AG04449 (cell line): ENCODE measurements around the gene BBS1.

ENCODE experiments used
- CTCF ChIA-PET: fragments of 350-600 bp; formaldehyde crosslinking; extraction: SDS; loops from one replicate; lab custom pipeline; 2021; ENCODE audit warnings: antibody characterized with exemption; lab: Yijun Ruan, JAX
- POLR2A ChIA-PET: fragments of 400-600, 350-600 bp; formaldehyde crosslinking; extraction: SDS; loops from one replicate; lab custom pipeline; 2020; ENCODE audit warnings: antibody characterized with exemption, inconsistent platforms; lab: Yijun Ruan, JAX
- DNase-seq: peaks from one replicate; pipeline ENCODE4 v3.0.0-alpha.2; 2010; ENCODE audit warnings: low read depth, low spot score
- H3K4me3 ChIP-seq: 2 replicates; pipeline ENCODE4 v1.5.1; 2011; ENCODE audit warnings: low read depth, mild to moderate bottlenecking, control low read depth, low read length
- CTCF ChIP-seq: IDR thresholded peaks from one replicate; pipeline ENCODE4 v1.5.1; 2011; ENCODE audit warnings: mild to moderate bottlenecking, moderate library complexity, low read length, control low read depth, inconsistent platforms; ENCODE audit not compliant: insufficient read depth; ENCODE audit errors: missing control alignments

Gene BBS1

GRCh38 chr11:66562275-66562674 is 51.8 kb downstream of the BBS1 start:
- no peak for DNase-seq

GRCh38 chr11:66562907-66563583 is 52.6 kb downstream of the BBS1 start:
- H3K4me3 ChIP-seq: no peak overlapping the region
- no peak for TF ChIP-seq CTCF
- ChIA-PET POLR2A (interaction anchor here (0.7 kb wide), 1 partner anchor 17 kb away, joined by 3 read pairs; the partner anchor contains the start of gene ZDHHC24), CTCF (interaction anchor here (1.0 to 3.3 kb wide), 4 partner anchors 16 to 154 kb away, joined by 3 to 11 read pairs (median 3); no protein-coding TSS in a partner anchor)
- DNase-seq: no peak

More at GRCh38 chr11:66562275-66562674, 51.8 kb downstream of the BBS1 start:
- ChIA-PET POLR2A (no interaction called here), CTCF (interaction anchor here (0.7 to 3.3 kb wide), 3 partner anchors 16 to 154 kb away, joined by 3 to 11 read pairs (median 3); no protein-coding TSS in a partner anchor)
- H3K4me3 ChIP-seq: no peak overlapping the region
- TF ChIP-seq CTCF: no peak

GRCh38 chr11:66563832-66564231 is 53.4 kb downstream of the BBS1 start:
- TF ChIP-seq CTCF: no peak
- ChIA-PET CTCF (interaction anchor here (1.0 to 1.5 kb wide), 2 partner anchors 16 to 115 kb away, joined by 3 read pairs; no protein-coding TSS in a partner anchor), POLR2A (interaction anchor here (0.7 kb wide), 2 partner anchors 18 to 115 kb away, joined by 3 read pairs; partner anchors contain the start of gene ZDHHC24)
- H3K4me3 ChIP-seq: no peak overlapping the region
- no peak for DNase-seq

- H3K4me3 ChIP-seq: no peak overlapping the region
- DNase-seq: no peak
- CTCF ChIA-PET: interaction anchor here (0.9 to 1.5 kb wide), 2 partner anchors 15 to 115 kb away, joined by 3 to 4 read pairs; no protein-coding TSS in a partner anchor
- POLR2A ChIA-PET: no interaction called here
- TF ChIP-seq CTCF: no peak
Observed at GRCh38 chr11:66564538-66564937, 54.1 kb downstream of the BBS1 start.

- POLR2A ChIA-PET: no interaction called here
- TF ChIP-seq CTCF: no peak
- no peak overlapping the region for H3K4me3 ChIP-seq
- CTCF ChIA-PET: interaction anchor here (0.9 kb wide), 1 partner anchor 114 kb away, joined by 4 read pairs; no protein-coding TSS in a partner anchor
- no peak for DNase-seq
Observed at GRCh38 chr11:66564984-66565383, 54.5 kb downstream of the BBS1 start.

GRCh38 chr11:66566221-66566620 is 55.8 kb downstream of the BBS1 start:
- POLR2A ChIA-PET: no interaction called here
- CTCF ChIA-PET: interaction anchor here (1.0 to 5.6 kb wide), 4 partner anchors 9 to 26 kb away, joined by 3 to 46 read pairs (median 9); partner anchors contain the start of genes CCDC87 and CCS
- no peak for DNase-seq
- H3K4me3 ChIP-seq: no peak overlapping the region
- TF ChIP-seq CTCF: no peak
